GM21825 (cell line): ENCODE measurements around the gene SEMA6C.
"Not testable (repeated sequence)": the region's sequence is repeated elsewhere in the genome, so short reads cannot be mapped to it uniquely, and the experiment has no call there.

ENCODE experiments used
- ATAC-seq: cut with Tn5 transposase; IDR thresholded peaks from one replicate; pipeline ENCODE4 v1.9.1; 2021; ENCODE audit warnings: mild to moderate bottlenecking, moderate library complexity; ENCODE audit not compliant: unreplicated experiment

The SEMA6C gene

DNA sequence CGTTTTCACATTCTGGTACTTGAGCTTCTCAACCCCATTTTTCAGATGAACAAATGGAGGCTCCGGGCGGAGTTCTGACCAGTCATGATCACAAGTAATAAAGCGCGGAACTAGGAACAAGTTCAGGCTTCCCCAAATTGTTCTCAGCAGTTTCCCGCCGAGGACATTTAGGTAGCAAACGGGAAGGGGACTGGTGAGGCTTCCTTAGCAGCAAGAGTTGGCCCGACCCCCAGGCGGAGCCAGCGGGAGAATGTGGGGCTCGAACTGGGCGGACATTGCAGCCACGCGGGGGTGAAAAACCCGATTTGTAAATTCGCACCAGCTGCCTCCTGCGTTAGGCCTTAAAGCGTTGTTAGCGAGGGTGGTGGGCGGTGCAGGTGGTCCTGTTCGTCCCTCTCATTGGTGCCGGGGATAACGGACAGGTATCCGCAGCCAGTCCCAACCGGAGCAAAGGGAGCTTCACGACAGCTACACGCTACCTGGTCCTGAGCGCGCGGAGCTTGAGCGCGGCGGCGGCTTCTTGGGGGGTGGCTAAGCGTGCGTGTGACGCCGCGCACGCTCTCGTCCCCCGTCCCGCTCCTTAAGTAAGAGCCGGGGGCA, 15.3 kb downstream of the SEMA6C start:
- peak; percentile 81 for ATAC-seq

DNA sequence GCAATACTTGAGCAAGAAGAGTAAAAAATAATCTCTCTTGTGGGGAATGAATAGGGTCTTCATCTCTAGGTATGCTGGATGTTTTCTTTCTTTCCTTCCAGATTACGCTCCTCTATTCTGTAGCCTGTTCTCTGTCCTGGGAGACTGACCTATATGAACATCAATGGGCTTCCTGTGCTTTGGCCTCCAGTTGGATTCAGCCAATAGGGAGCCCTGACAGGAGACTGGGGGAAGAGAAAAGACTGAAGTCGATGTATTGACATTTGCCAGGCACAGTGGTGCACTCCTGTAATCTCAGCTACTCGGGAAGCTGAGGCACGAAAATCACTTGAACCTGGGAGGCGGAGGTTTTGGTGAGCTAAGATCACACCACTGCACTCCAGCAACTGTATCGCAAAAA, 17.6 kb downstream of the SEMA6C start:
- ATAC-seq: no peak

DNA sequence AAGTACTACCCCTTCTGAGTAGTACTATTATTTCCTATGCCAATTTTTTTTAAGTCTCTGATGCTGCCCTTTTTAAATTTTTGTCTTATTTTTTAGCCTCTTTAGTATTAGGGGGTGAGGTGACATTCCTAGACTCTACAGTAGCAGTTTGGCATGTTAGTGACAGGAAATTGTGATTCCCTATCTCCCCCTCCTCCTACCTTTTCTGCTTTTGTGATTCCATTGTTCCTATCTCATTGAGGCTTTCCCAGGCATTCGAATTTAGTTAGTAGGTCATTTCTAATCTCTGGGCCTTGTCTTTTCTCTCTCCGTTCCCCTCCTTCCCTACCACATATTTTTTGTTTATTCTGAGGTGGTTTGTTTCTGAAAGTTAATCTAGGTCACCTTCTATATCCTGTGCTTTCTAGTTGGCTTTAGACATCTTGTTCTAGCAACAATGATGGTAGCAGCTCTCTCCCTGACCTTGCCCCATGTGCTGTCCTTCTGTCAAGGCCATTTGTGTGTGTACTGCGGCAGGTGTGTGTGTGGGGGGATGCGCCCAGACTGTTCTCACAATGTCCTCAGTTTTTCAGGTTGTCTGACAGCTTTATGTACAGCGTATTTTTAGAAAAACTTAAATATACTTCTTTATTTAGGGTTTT, 21.5 kb downstream of the SEMA6C start:
- no peak for ATAC-seq

DNA sequence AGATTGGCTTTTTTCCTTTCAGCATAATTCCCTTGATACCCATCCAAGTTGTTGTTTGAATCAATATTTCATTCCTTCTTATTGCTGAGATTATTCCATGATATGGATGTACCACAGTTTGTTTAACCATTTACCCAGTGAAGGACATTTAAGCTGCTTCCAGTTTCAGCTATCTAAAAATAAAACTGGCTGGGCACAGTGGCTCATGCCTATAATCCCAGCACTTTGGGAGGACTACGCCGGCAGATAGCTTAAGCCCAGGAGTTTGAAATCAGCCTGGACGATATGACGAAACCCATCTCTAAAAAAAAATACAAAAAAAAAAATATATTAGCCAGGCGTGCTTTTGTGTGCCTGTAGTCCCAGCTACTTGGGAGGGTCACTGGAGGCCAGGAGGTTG, 32.6 kb downstream of the SEMA6C start:
- ATAC-seq: no peak

DNA sequence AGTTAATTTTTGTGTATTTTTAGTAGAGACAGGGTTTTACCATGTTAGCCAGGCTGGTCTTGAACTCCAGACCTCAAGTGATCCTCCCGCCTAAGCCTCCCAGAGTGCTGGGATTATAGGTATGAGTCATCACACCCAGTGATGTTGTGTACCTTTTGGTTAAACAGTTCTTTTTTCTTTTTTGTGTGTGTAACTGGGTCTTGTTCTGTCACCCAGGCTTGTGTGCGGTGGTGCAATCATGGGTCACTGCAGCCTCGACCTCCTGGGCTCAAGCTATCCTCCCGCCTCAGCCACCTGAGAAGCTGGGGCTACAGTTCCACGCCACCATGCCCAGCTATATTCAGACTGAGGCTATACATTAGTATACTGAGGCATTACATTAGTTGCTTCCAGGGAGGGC, 38.1 kb downstream of the SEMA6C start:
- no peak for ATAC-seq

GRCh38 chr1:151106894-151107293, 39.5 kb downstream of the SEMA6C start:
- ATAC-seq: no peak

GRCh38 chr1:151104630-151105029, 41.8 kb downstream of the SEMA6C start:
- no peak for ATAC-seq

GRCh38 chr1:151098126-151098525, 48.3 kb downstream of the SEMA6C start:
- no peak for ATAC-seq

DNA sequence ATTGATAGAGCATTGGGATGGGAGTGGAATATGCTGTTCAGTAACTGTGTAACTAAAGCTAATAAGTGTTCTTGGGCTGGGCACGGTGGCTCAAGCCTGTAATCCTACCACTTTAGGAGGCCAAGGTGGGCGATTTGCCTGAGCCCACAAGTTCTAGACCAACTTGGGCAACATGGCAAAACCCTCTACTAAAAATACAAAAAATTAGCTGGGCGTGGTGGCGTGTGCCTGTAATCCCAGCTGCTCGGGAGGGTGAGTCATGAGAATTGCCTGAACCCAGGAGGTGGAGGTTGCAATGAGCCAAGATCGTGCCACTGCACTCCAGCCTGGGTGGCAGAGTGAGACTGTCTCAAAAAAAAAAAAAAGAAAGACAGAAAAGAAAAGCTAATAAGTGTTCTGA, 49.0 kb downstream of the SEMA6C start:
- ATAC-seq: not testable (repeated sequence)

DNA sequence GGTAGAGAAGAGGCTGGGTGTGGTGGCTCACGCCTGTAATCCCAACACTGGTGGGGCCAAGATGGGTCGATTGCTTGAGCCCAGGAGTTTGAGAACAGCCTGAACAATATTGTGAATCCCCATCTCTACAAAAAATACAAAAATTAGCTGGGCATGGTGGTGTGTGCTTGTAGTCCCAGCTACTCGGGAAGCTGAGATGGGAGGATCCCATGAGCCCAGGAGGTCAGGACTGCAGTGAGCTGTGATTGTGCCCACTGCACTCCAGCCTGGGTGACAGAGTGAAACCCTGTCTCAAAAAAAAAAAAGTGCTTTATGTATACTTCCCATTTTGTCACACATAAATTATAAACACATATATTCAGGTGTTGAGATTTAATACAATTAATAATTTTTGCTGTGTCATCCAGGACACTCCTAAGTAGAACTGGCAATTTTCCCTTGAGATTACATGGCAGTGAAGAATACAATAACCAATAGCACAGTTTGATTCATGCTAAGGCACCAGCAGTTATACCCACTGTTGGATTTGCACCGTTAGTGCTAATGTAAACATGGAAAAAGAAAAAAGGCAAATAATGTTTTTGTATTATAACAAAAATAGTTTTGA, 60.4 kb downstream of the SEMA6C start:
- no peak for ATAC-seq
